Mesendoderm (in vitro differentiated cells): ENCODE measurements around the gene PRIM2.
"Not testable (repeated sequence)": the region's sequence is repeated elsewhere in the genome, so short reads cannot be mapped to it uniquely, and the experiment has no call there.

Source experiments
- DNase-seq: peaks from one replicate; pipeline ENCODE4 v3.0.0; 2013
- H2AK5ac ChIP-seq: 2 replicates; pipeline ENCODE4 v1.6.1; 2013; ENCODE audit warnings: low read length, inconsistent platforms
- H2BK120ac ChIP-seq: 2 replicates; pipeline ENCODE4 v1.6.1; 2013; ENCODE audit warnings: low read depth, mild to moderate bottlenecking, low read length, moderate library complexity, mixed read lengths
- H2BK15ac ChIP-seq: replicated peaks from 2 replicates; pipeline ENCODE4 v1.6.1; 2013; ENCODE audit warnings: low read depth, mild to moderate bottlenecking, moderate library complexity
- H2BK5ac ChIP-seq: 2 replicates; pipeline ENCODE4 v1.6.1; 2013; ENCODE audit warnings: low read length, inconsistent platforms
- H3K18ac ChIP-seq: 2 replicates; pipeline ENCODE4 v1.6.1; 2013; ENCODE audit warnings: mild to moderate bottlenecking, low read length, mixed read lengths
- H3K23ac ChIP-seq: one replicate; pipeline ENCODE4 v1.6.1; 2013; ENCODE audit warnings: low read length
- H3K27ac ChIP-seq: 2 replicates; pipeline ENCODE4 v1.5.1; 2013; ENCODE audit warnings: low read depth, mild to moderate bottlenecking, inconsistent platforms, low read length, moderate library complexity
- H3K27me3 ChIP-seq: 2 replicates; pipeline ENCODE4 v1.6.1; 2013; ENCODE audit warnings: low read length, control low read depth, mild to moderate bottlenecking, inconsistent platforms; ENCODE audit not compliant: insufficient read depth, poor library complexity
- H3K36me3 ChIP-seq: 2 replicates; pipeline ENCODE4 v1.6.1; 2013; ENCODE audit warnings: low read length, inconsistent platforms; ENCODE audit not compliant: control insufficient read depth, insufficient read depth
- H3K4ac ChIP-seq: one replicate; pipeline ENCODE4 v1.6.1; 2013; ENCODE audit warnings: low read depth, mild to moderate bottlenecking, low read length, moderate library complexity
- H3K4me1 ChIP-seq: 2 replicates; pipeline ENCODE4 v1.6.1; 2013; ENCODE audit warnings: low read depth, low read length, inconsistent platforms; ENCODE audit not compliant: control insufficient read depth
- H3K4me2 ChIP-seq: 2 replicates; pipeline ENCODE4 v1.6.1; 2013; ENCODE audit warnings: low read length
- H3K4me3 ChIP-seq: 2 replicates; pipeline ENCODE4 v1.5.1; 2013; ENCODE audit warnings: mild to moderate bottlenecking, low read length
- H3K56ac ChIP-seq: one replicate; pipeline ENCODE4 v1.6.1; 2013; ENCODE audit warnings: low read length
- H3K79me1 ChIP-seq: 2 replicates; pipeline ENCODE4 v1.6.1; 2013; ENCODE audit warnings: low read length, inconsistent platforms
- H3K79me2 ChIP-seq: 2 replicates; pipeline ENCODE4 v1.6.1; 2013; ENCODE audit warnings: mild to moderate bottlenecking, low read length; ENCODE audit not compliant: control insufficient read depth, insufficient read depth
- H3K9ac ChIP-seq: 2 replicates; pipeline ENCODE4 v1.6.1; 2013; ENCODE audit warnings: low read length, inconsistent platforms
- H4K5ac ChIP-seq: one replicate; pipeline ENCODE4 v1.6.1; 2013; ENCODE audit warnings: low read length
- H4K8ac ChIP-seq: one replicate; pipeline ENCODE4 v1.6.1; 2013; ENCODE audit warnings: low read depth, mild to moderate bottlenecking, control low read depth, low read length, moderate library complexity
- WGBS: extraction: QIAGEN DNeasy Blood & Tissue Kit; methylation state at CpG from one replicate; pipeline ENCODE4 v1.1.7; 2013; ENCODE audit warnings: low lambda C conversion rate, missing lambda C conversion rate; ENCODE audit not compliant: insufficient coverage; ENCODE audit errors: extremely low coverage; 5-methylcytosine and 5-hydroxymethylcytosine counted together

Gene PRIM2

GRCh38 chr6:57310817-57311157 lies 6.6 kb upstream of the PRIM2 start:
- no peak overlapping the region for H3K4me3 ChIP-seq
- no peak overlapping the region for H3K18ac ChIP-seq
- H2AK5ac ChIP-seq = no peak overlapping the region
- no peak overlapping the region for H4K8ac ChIP-seq
- H3K79me2 ChIP-seq = no peaks in the 10 kb centered on the region
- no peak for DNase-seq
- no peaks in the 10 kb centered on the region for H3K4me1 ChIP-seq
- H3K4ac ChIP-seq = no peak overlapping the region
- WGBS = no CpG with 5 or more reads among the region's 24 CpGs
- H3K27me3 ChIP-seq = no peaks in the 10 kb centered on the region
- no peak overlapping the region for H3K27ac ChIP-seq
- no peak overlapping the region for H2BK120ac ChIP-seq
- no peak overlapping the region for H3K56ac ChIP-seq
- H2BK15ac ChIP-seq = no peak overlapping the region
- H3K4me2 ChIP-seq = no peak overlapping the region
- H4K5ac ChIP-seq = no peak overlapping the region
- no peak overlapping the region for H3K23ac ChIP-seq
- H3K36me3 ChIP-seq = no peaks in the 10 kb centered on the region
- H3K79me1 ChIP-seq = no peaks in the 10 kb centered on the region
- H2BK5ac ChIP-seq = no peak overlapping the region
- no peak overlapping the region for H3K9ac ChIP-seq

DNA sequence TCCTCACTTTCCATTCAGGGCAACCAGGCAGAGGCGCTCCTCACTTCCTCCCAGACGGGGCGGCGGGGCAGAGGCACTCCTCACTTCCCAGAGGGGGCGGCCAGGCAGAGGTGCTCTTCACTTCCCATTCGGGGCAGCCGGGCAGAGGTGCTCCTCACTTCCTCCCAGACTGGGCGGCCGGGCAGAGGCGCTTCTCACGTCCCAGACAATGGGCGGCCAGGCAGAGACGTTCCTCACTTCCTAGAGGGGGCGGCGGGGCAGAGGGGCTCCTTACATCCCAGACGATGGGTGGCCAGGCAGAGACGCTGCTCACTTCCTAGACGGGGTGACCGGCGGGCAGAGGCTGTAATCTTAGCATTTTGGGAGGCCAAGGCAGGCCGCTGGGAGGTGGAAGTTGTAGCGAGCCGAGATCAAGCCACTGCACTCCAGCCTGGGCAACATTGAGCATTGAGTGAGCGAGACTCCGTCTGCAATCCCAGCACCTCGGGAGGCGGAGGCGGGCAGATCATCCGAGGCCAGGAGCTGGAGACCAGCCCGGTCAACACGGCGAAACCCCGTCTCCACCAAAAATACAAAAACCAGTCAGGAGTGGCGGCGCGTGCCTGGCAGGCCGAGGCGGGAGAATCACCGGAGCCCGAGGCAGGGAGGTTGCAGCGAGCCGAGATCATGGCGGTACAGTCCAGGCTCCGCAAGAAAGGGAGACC lies 6.0 kb upstream of the PRIM2 start:
- DNase-seq, H3K4ac ChIP-seq, H2BK15ac ChIP-seq, H3K36me3 ChIP-seq, H3K79me1 ChIP-seq, H3K27ac ChIP-seq, H4K5ac ChIP-seq, H3K4me1 ChIP-seq, H2BK5ac ChIP-seq, H4K8ac ChIP-seq, H2BK120ac ChIP-seq, H3K9ac ChIP-seq, H3K56ac ChIP-seq, H3K4me2 ChIP-seq, H3K79me2 ChIP-seq, H3K27me3 ChIP-seq, H3K4me3 ChIP-seq, H3K23ac ChIP-seq, H2AK5ac ChIP-seq, H3K18ac ChIP-seq: not testable (repeated sequence)
- whole genome bisulfite sequencing = no CpG with 5 or more reads among the region's 44 CpGs

DNA sequence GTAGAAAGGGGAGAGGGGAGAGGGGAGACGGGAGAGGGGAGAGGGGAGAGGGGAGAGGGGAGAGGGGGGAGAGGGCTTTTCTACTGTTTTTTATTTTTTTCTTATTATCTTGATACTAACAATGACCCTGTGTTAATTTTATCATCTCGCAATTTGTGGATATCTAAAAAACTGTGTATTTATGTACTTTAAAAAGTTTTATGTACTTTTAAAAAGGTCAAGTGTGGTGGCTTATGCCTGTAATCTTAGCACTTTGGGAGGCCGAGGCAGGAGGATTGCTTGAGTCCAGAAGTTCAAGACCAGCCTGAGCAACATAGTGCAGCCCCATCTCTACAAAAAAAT lies 5.5 kb upstream of the PRIM2 start:
- Histone ChIP-seq H3K4me2 (no peak overlapping the region), H4K8ac (no peak overlapping the region), H3K56ac (no peak overlapping the region), H2BK120ac (no peak overlapping the region), H3K79me2 (no peaks in the 10 kb centered on the region), H4K5ac (no peak overlapping the region), H3K4me3 (no peak overlapping the region), H3K36me3 (no peaks in the 10 kb centered on the region), H3K23ac (no peak overlapping the region), H3K27ac (no peak overlapping the region), H3K27me3 (no peaks in the 10 kb centered on the region), H3K4ac (no peak overlapping the region), H2AK5ac (no peak overlapping the region), H3K79me1 (no peaks in the 10 kb centered on the region), H3K4me1 (no peaks in the 10 kb centered on the region), H3K9ac (no peak overlapping the region), H2BK5ac (no peak overlapping the region), H3K18ac (no peak overlapping the region), H2BK15ac (no peak overlapping the region)
- DNase-seq = no peak
- WGBS = no CpG with 5 or more reads among the region's 3 CpGs

GRCh38 chr6:57313009-57313408 lies 4.4 kb upstream of the PRIM2 start:
- no peak overlapping the region for H2BK120ac ChIP-seq
- no peaks in the 10 kb centered on the region for H3K36me3 ChIP-seq
- no peak overlapping the region for H2AK5ac ChIP-seq
- DNase-seq = no peak
- no peak overlapping the region for H4K8ac ChIP-seq
- no peak overlapping the region for H2BK15ac ChIP-seq
- no peaks in the 10 kb centered on the region for H3K4me1 ChIP-seq
- no peak overlapping the region for H3K4me2 ChIP-seq
- no peak overlapping the region for H4K5ac ChIP-seq
- no peak overlapping the region for H3K56ac ChIP-seq
- no peak overlapping the region for H3K4ac ChIP-seq
- H3K23ac ChIP-seq = no peak overlapping the region
- H2BK5ac ChIP-seq = no peak overlapping the region
- H3K9ac ChIP-seq = no peak overlapping the region
- no peak overlapping the region for H3K27ac ChIP-seq
- H3K4me3 ChIP-seq = no peak overlapping the region
- peaks cover 5% of the 10 kb centered on the region for H3K79me2 ChIP-seq
- H3K79me1 ChIP-seq = peaks cover 3% of the 10 kb centered on the region
- H3K18ac ChIP-seq = no peak overlapping the region
- no peaks in the 10 kb centered on the region for H3K27me3 ChIP-seq

DNA sequence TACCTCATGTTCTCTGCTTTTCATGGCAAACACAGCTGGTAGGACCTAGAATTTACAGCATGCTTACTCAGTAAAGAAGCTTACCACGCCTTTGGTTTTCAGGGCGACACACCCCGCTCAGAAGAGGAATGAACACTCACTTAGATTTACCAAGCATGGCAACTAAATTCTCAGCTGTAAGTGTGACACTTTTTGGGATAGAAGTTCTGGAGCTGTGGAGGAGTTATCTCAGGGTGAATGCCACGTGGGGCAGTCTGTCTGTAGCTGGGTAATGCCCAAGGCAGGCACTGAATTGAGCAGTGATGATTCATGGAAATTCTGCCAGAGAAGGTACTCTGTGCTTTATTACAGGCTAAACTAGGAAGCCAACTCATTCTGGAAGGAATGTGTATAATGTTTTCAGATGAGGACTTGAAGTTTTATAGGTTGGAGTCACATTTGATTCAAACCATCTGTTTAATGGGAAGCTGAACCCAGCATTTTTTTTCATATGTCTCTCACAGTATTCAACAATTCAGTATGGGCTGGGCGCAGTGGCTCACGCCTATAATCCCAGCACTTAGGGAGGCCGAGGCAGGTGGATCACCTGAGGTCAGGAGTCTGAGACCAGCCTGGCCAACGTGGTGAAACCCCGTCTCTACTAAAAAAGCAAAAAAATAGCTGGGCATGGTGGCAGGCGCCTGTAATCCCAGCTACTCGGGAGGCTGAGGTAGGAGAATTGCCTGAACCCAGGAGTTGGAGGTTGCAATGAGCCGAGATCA lies 3.5 kb upstream of the PRIM2 start:
- Histone ChIP-seq H3K27me3 (no peaks in the 10 kb centered on the region), H3K79me1 (peaks cover 3% of the 10 kb centered on the region), H3K4me2 (no peak overlapping the region), H2AK5ac (no peak overlapping the region), H3K23ac (no peak overlapping the region), H3K36me3 (no peaks in the 10 kb centered on the region), H3K18ac (no peak overlapping the region), H3K4me1 (no peaks in the 10 kb centered on the region), H2BK5ac (no peak overlapping the region), H3K79me2 (peaks cover 9% of the 10 kb centered on the region), H2BK15ac (no peak overlapping the region), H3K4me3 (no peak overlapping the region), H3K4ac (no peak overlapping the region), H2BK120ac (no peak overlapping the region), H3K9ac (no peak overlapping the region), H4K8ac (no peak overlapping the region), H4K5ac (no peak overlapping the region), H3K27ac (no peak overlapping the region), H3K56ac (no peak overlapping the region)
- DNase-seq = no peak
- no CpG with 5 or more reads among the region's 12 CpGs for WGBS

GRCh38 chr6:57315111-57315510 lies 2.3 kb upstream of the PRIM2 start:
- no peak overlapping the region for H3K9ac ChIP-seq
- no peak overlapping the region for H3K18ac ChIP-seq
- no peak overlapping the region for H3K56ac ChIP-seq
- H3K79me2 ChIP-seq = peaks cover 15% of the 10 kb centered on the region
- no peak for DNase-seq
- no peak overlapping the region for H3K27ac ChIP-seq
- no CpG with 5 or more reads among the region's 1 CpG for WGBS
- no peak overlapping the region for H2BK120ac ChIP-seq
- H2BK15ac ChIP-seq = no peak overlapping the region
- H3K4ac ChIP-seq = no peak overlapping the region
- peaks cover 7% of the 10 kb centered on the region for H3K79me1 ChIP-seq
- no peak overlapping the region for H3K23ac ChIP-seq
- H3K4me1 ChIP-seq = no peaks in the 10 kb centered on the region
- no peak overlapping the region for H2AK5ac ChIP-seq
- H4K8ac ChIP-seq = no peak overlapping the region
- H3K27me3 ChIP-seq = no peaks in the 10 kb centered on the region
- H2BK5ac ChIP-seq = no peak overlapping the region
- no peaks in the 10 kb centered on the region for H3K36me3 ChIP-seq
- no peak overlapping the region for H3K4me3 ChIP-seq
- H3K4me2 ChIP-seq = no peak overlapping the region
- no peak overlapping the region for H4K5ac ChIP-seq
